H1 (cell line): ENCODE measurements around the gene CHRM4. TPM values are rescaled to one million over a fixed set of nuclear protein-coding genes. Genes with fewer than 3 reads are reported as not detected.
A peak's percentile ranks its signal among the peaks of the same experiment; 100 is the strongest.

Source experiments
- CTCF ChIA-PET: fragments of 300-600 bp; sonication (Branson Sonifier 250); formaldehyde crosslinking; loops from one replicate; lab custom pipeline; 2021; ENCODE audit not compliant: partially characterized antibody; lab: Charles Lee
- POLR2A ChIA-PET: fragments of 300-600 bp; sonication (Branson Sonifier 250); formaldehyde crosslinking; loops from one replicate; lab custom pipeline; 2021; ENCODE audit warnings: inconsistent platforms; ENCODE audit not compliant: partially characterized antibody; lab: Charles Lee
- DNase-seq, 2 experiments: peaks; one replicate each; pipeline versions ENCODE4 v3.0.0 to v3.0.0-alpha.2; 2010 to 2022; ENCODE audit warnings: low spot score in 2 of 2, low read depth in 1 of 2, mixed read lengths in 1 of 2
- FAIRE-seq: peaks from 2 replicates; lab custom pipeline; 2011; peaks lifted over from hg19 to GRCh38; lab: Jason Lieb, UNC
- H2AFZ ChIP-seq: 2 replicates; pipeline ENCODE4 v1.8.1; 2012; ENCODE audit warnings: low read length, inconsistent platforms
- H2AK5ac ChIP-seq: 2 replicates; pipeline ENCODE4 v1.6.1; 2013; ENCODE audit warnings: low read depth, low read length
- H2BK120ac ChIP-seq: replicated peaks from 2 replicates; pipeline ENCODE3; 2013; ENCODE audit warnings: low read depth, low read length, inconsistent platforms
- H2BK12ac ChIP-seq: 2 replicates; pipeline ENCODE4 v1.6.1; 2013; ENCODE audit warnings: low read depth, low read length
- H2BK15ac ChIP-seq: 2 replicates; pipeline ENCODE4 v1.6.1; 2013; ENCODE audit warnings: low read length
- H2BK20ac ChIP-seq: 2 replicates; pipeline ENCODE4 v1.6.1; 2013; ENCODE audit warnings: low read length
- H2BK5ac ChIP-seq: 2 replicates; pipeline ENCODE4 v1.6.1; 2013; ENCODE audit warnings: low read depth, low read length
- H3K14ac ChIP-seq: 2 replicates; pipeline ENCODE4 v1.6.1; 2013; ENCODE audit warnings: inconsistent platforms; ENCODE audit not compliant: insufficient read length
- H3K18ac ChIP-seq: 2 replicates; pipeline ENCODE4 v1.6.1; 2013; ENCODE audit warnings: low read length; ENCODE audit errors: extremely low read depth
- H3K23ac ChIP-seq: 2 replicates; pipeline ENCODE4 v1.6.1; 2013; ENCODE audit warnings: inconsistent platforms; ENCODE audit not compliant: insufficient read length
- H3K23me2 ChIP-seq: 2 replicates; pipeline ENCODE4 v1.6.1; 2013; ENCODE audit warnings: low read depth, low read length
- H3K27ac ChIP-seq: 2 replicates; pipeline ENCODE4 v1.6.1; 2011; ENCODE audit warnings: low read depth, low read length, inconsistent platforms
- H3K27me3 ChIP-seq, 4 experiments: replicated peaks in 1 of 4; 1 replicate in 1 of 4; 2 replicates in 3 of 4; pipeline versions ENCODE4 v1.6.1 to v1.8.1; 2011 to 2013; ENCODE audit warnings: low read length in 3 of 4, mild to moderate bottlenecking in 3 of 4, inconsistent platforms in 2 of 4, mixed read lengths in 2 of 4, moderate library complexity in 1 of 4; ENCODE audit not compliant: control insufficient read depth in 3 of 4, insufficient read depth in 3 of 4; ENCODE audit errors: extremely low read depth in 1 of 4
- H3K36me3 ChIP-seq, 4 experiments: 2 replicates each; pipeline versions ENCODE4 v1.6.1 to v1.8.1; 2011 to 2013; ENCODE audit warnings: mild to moderate bottlenecking in 4 of 4, low read length in 3 of 4, moderate library complexity in 2 of 4, control low read depth in 1 of 4, inconsistent platforms in 1 of 4; ENCODE audit not compliant: insufficient read depth in 4 of 4, control insufficient read depth in 2 of 4
- H3K4ac ChIP-seq: replicated peaks from 2 replicates; pipeline ENCODE3; 2013; ENCODE audit warnings: low read length, low read depth, mixed read lengths, inconsistent platforms; ENCODE audit not compliant: insufficient read length
- H3K4me1 ChIP-seq, 4 experiments: replicated peaks in 1 of 4; 1 replicate in 1 of 4; 2 replicates in 3 of 4; pipeline versions ENCODE4 v1.6.1 to v1.8.1; 2011 to 2013; ENCODE audit warnings: low read length in 3 of 4, inconsistent platforms in 2 of 4, mixed read lengths in 1 of 4; ENCODE audit not compliant: insufficient read depth in 4 of 4, control insufficient read depth in 3 of 4
- H3K4me2 ChIP-seq, 2 experiments: 2 replicates each; pipeline versions ENCODE4 v1.6.1 to v1.8.1; 2011 to 2013; ENCODE audit warnings: low read depth in 2 of 2, low read length in 2 of 2, control low read depth in 1 of 2, inconsistent platforms in 1 of 2, mild to moderate bottlenecking in 1 of 2; ENCODE audit not compliant: insufficient read depth in 1 of 2
- H3K4me3 ChIP-seq, 4 experiments: fragments of 200-600, 300-600 bp in 1 of 4; sonication (generic), shearing (Covaris generic), sonication (Bioruptor Twin) in 1 of 4; 2 replicates each; pipeline versions ENCODE4 v1.5.1 to v1.8.1; 2011 to 2016; ENCODE audit warnings: low read length in 4 of 4, low read depth in 3 of 4, control low read depth in 2 of 4, inconsistent platforms in 2 of 4, mild to moderate bottlenecking in 2 of 4, mixed read lengths in 1 of 4, moderate library complexity in 1 of 4; ENCODE audit not compliant: insufficient read depth in 2 of 4; ENCODE audit errors: extremely low read depth in 1 of 4
- H3K56ac ChIP-seq: replicated peaks from 2 replicates; pipeline ENCODE3; 2013; ENCODE audit warnings: low read depth, mild to moderate bottlenecking, mixed read lengths, low read length, inconsistent platforms; ENCODE audit not compliant: insufficient read length
- H3K79me1 ChIP-seq: 2 replicates; pipeline ENCODE4 v1.6.1; 2013; ENCODE audit warnings: low read depth, low read length, control low read depth
- H3K79me2 ChIP-seq, 2 experiments: 2 replicates each; pipeline versions ENCODE4 v1.6.1 to v1.8.1; 2012 to 2013; ENCODE audit warnings: low read length in 2 of 2, mild to moderate bottlenecking in 2 of 2, inconsistent platforms in 1 of 2; ENCODE audit not compliant: insufficient read depth in 2 of 2, control insufficient read depth in 1 of 2
- H3K9ac ChIP-seq, 4 experiments: replicated peaks in 1 of 4; 1 replicate in 1 of 4; 2 replicates in 3 of 4; pipeline versions ENCODE4 v1.6.1 to v1.8.1; 2011 to 2013; ENCODE audit warnings: low read depth in 3 of 4, low read length in 3 of 4, control low read depth in 2 of 4, mild to moderate bottlenecking in 2 of 4, moderate library complexity in 2 of 4, inconsistent platforms in 1 of 4; ENCODE audit errors: extremely low read depth in 1 of 4
- H3K9me3 ChIP-seq, 2 experiments: 2 replicates each; pipeline versions ENCODE4 v1.6.1 to v1.8.1; 2012 to 2013; ENCODE audit warnings: mild to moderate bottlenecking in 2 of 2, moderate library complexity in 2 of 2, control low read depth in 1 of 2, inconsistent platforms in 1 of 2, low read depth in 1 of 2, low read length in 1 of 2, mixed read lengths in 1 of 2; ENCODE audit not compliant: insufficient read depth in 2 of 2
- H4K20me1 ChIP-seq, 2 experiments: replicated peaks in 1 of 2; 2 replicates each; pipeline versions ENCODE3 to v1.8.1; 2011 to 2013; ENCODE audit warnings: inconsistent platforms in 2 of 2, low read length in 2 of 2, mild to moderate bottlenecking in 1 of 2; ENCODE audit not compliant: insufficient read depth in 2 of 2, control insufficient read depth in 1 of 2
- H4K5ac ChIP-seq: 2 replicates; pipeline ENCODE4 v1.6.1; 2013; ENCODE audit warnings: low read length, low read depth, mixed read lengths, inconsistent platforms; ENCODE audit not compliant: insufficient read length
- H4K8ac ChIP-seq: 2 replicates; pipeline ENCODE4 v1.8.0; 2013; ENCODE audit warnings: mild to moderate bottlenecking, moderate library complexity, low read length, inconsistent platforms; ENCODE audit not compliant: insufficient read depth; ENCODE audit errors: extremely low read depth
- H4K91ac ChIP-seq: replicated peaks from 2 replicates; pipeline ENCODE3; 2013; ENCODE audit warnings: low read length, mixed read lengths, inconsistent platforms; ENCODE audit not compliant: insufficient read length
- BRCA1 ChIP-seq: IDR thresholded peaks from 2 replicates; pipeline ENCODE4 v1.6.1; 2012; ENCODE audit warnings: low read depth, low read length, improper control_type of control experiment
- CBX5 ChIP-seq: fragments of 300-800, 300-1000 bp; sonication (generic); IDR thresholded peaks from 2 replicates; pipeline ENCODE4 v1.7.1; 2016; ENCODE audit warnings: antibody characterized with exemption, low read length, low read depth
- CEBPB ChIP-seq: IDR thresholded peaks from 2 replicates; pipeline ENCODE4 v1.6.1; 2012; ENCODE audit warnings: low read depth, low read length
- EGR1 ChIP-seq: IDR thresholded peaks from 2 replicates; pipeline ENCODE4 v1.6.1; 2011; ENCODE audit warnings: low read depth, low read length, borderline replicate concordance
- GABPA ChIP-seq: IDR thresholded peaks from 2 replicates; pipeline ENCODE4 v1.6.1; 2011; ENCODE audit warnings: mild to moderate bottlenecking, low read length, moderate library complexity, borderline replicate concordance; ENCODE audit not compliant: insufficient read depth
- JUN ChIP-seq: IDR thresholded peaks from 2 replicates; pipeline ENCODE4 v1.6.1; 2011; ENCODE audit warnings: low read depth, mild to moderate bottlenecking, improper control_type of control experiment, low read length
- KDM1A ChIP-seq: fragments of 200-600, 300-600 bp; sonication (generic); IDR thresholded peaks from 2 replicates; pipeline ENCODE4 v1.7.1; 2016; ENCODE audit warnings: mild to moderate bottlenecking, low read length, borderline replicate concordance
- KDM5A ChIP-seq: fragments of 200-600 bp; IDR thresholded peaks from 2 replicates; pipeline ENCODE4 v1.7.1; 2012; ENCODE audit warnings: mild to moderate bottlenecking, low read length, inconsistent platforms, mixed read lengths
- NANOG ChIP-seq: IDR thresholded peaks from 2 replicates; pipeline ENCODE4 v1.6.1; 2011; ENCODE audit warnings: low read length, low read depth, mild to moderate bottlenecking, inconsistent platforms; ENCODE audit not compliant: insufficient read depth, poor library complexity, severe bottlenecking
- POLR2A ChIP-seq, 2 experiments: IDR thresholded peaks; 1 replicate in 1 of 2; 2 replicates in 1 of 2; pipeline ENCODE4 v1.6.1; 2011; ENCODE audit warnings: low read depth in 2 of 2, low read length in 2 of 2, mild to moderate bottlenecking in 2 of 2; ENCODE audit errors: control extremely low read depth in 1 of 2
- SIN3A ChIP-seq, 2 experiments: IDR thresholded peaks in 1 of 2; conservative IDR thresholded peaks in 1 of 2; 2 replicates each; pipeline ENCODE4 v1.6.1; 2011 to 2012; ENCODE audit warnings: low read length in 2 of 2, improper control_type of control experiment in 1 of 2, low read depth in 1 of 2, mild to moderate bottlenecking in 1 of 2
- SUZ12 ChIP-seq: fragments of 200-600 bp; sonication (generic); IDR thresholded peaks from 2 replicates; pipeline ENCODE4 v1.6.1; 2012; ENCODE audit warnings: mild to moderate bottlenecking, inconsistent platforms, low read length, moderate library complexity, mixed read lengths
- WGBS, 2 experiments: shearing (Covaris generic) in 1 of 2; methylation state at CpG; one replicate each; pipeline versions ENCODE4 v1.1.6 to v1.1.7; 2013 to 2015; ENCODE audit warnings: low lambda C conversion rate in 2 of 2, mixed read lengths in 2 of 2, inconsistent platforms in 1 of 2, low coverage in 1 of 2, missing lambda C conversion rate in 1 of 2; ENCODE audit not compliant: insufficient replicate concordance in 2 of 2, insufficient coverage in 1 of 2, insufficient read length in 1 of 2; ENCODE audit errors: extremely low coverage in 1 of 2, missing lambda C conversion rate in 1 of 2; 5-methylcytosine and 5-hydroxymethylcytosine counted together
- polyA plus RNA-seq, 7 experiments: library from polyadenylated mRNA; depleted of rRNA in 3 of 7; stranded (reverse) in 5 of 7; unstranded in 2 of 7; fragments of >200 nt in 5 of 7; fragments of 200-250 nt in 2 of 7; gene quantifications; 1 replicate in 5 of 7; 2 replicates in 1 of 7; 4 replicates in 1 of 7; pipeline versions ENCODE4 v1.2.1 to v1.2.3, GENCODE V29; 2011 to 2013; ENCODE audit warnings: missing spikeins in 2 of 7, mixed read lengths in 2 of 7
- total RNA-seq: library from RNA; stranded (reverse); fragmentation: NEBNext Ultra II Directional; extraction: Animal tissue kit (Norgen Biotek cat#: 25700); gene quantifications from 2 replicates; pipeline ENCODE4 v1.2.1, GENCODE V29; 2021

CHRM4 gene
- total and polyA plus RNA-seq, 2 of the 8 experiments (the other 6 are each of a cell fraction or from before 2014, with no cell fraction given) = 1.1 to 1.3 TPM

- H3K18ac ChIP-seq = peak overlapping the region; percentile 66
- WGBS, 2 experiments = 73% methylated on average over 11 of the region's 11 CpGs; no CpG with 5 or more reads in 1 of the 2 experiments
- peak overlapping the region; percentile 91 for H2AK5ac ChIP-seq
- H3K36me3 ChIP-seq = no peaks in the 10 kb centered on the region
- POLR2A ChIA-PET = interaction anchor here (0.7 to 1.6 kb wide), 4 partner anchors 10 to 41 kb away, joined by 3 to 5 read pairs (median 4); no protein-coding TSS in a partner anchor
- no peaks in the 10 kb centered on the region for H3K9me3 ChIP-seq
- H3K79me1 ChIP-seq = 0 out of 2 replicates have a peak, but pooled peaks cover under 1% of the 10 kb centered on the region
- peak overlapping the region; percentile 51 for H2BK120ac ChIP-seq
- H3K4me2 ChIP-seq = 0 out of 4 replicates have a peak overlapping the region, but pooled peaks of 1 of the 2 experiments have one; percentile 19
- no peak overlapping the region for H3K27ac ChIP-seq
- H4K91ac ChIP-seq = peak overlapping the region; percentile 61
- peaks cover 25 to 57% (median 51%) of the 10 kb centered on the region in 4 experiments for H3K4me1 ChIP-seq
- no peak overlapping the region for H3K14ac ChIP-seq
- FAIRE-seq = no peak
- H3K27me3 ChIP-seq = peaks cover 14 to 36% (median 35%) of the 10 kb centered on the region in 4 experiments
- H3K9ac ChIP-seq = no peak overlapping the region
- no peak overlapping the region for H3K23ac ChIP-seq
- H3K4ac ChIP-seq = peak overlapping the region; percentile 4
- H4K20me1 ChIP-seq = no peaks in the 10 kb centered on the region
- peak overlapping the region; percentile 84; the same call in 1 of the 2 replicates for H2BK5ac ChIP-seq
- no peak overlapping the region for H2AFZ ChIP-seq
- DNase-seq = no peak
- H4K8ac ChIP-seq = no peak overlapping the region
- CTCF ChIA-PET = interaction anchor here (1.1 to 42.5 kb wide), 5 partner anchors 21 to 96 kb away, joined by 3 to 1004 read pairs (median 7); partner anchors contain the start of genes DGKZ and MDK
- H2BK15ac ChIP-seq = peak overlapping the region; percentile 65; the same call in 1 of the 2 replicates
- peak overlapping the region; percentile 88 for H2BK20ac ChIP-seq
- H3K79me2 ChIP-seq = no peaks in the 10 kb centered on the region
- H2BK12ac ChIP-seq = peak overlapping the region; percentile 91
- H3K56ac ChIP-seq = no peak overlapping the region
- H3K23me2 ChIP-seq = peaks cover 8% of the 10 kb centered on the region; the same call in 1 of the 2 replicates
- H3K4me3 ChIP-seq = no peak overlapping the region
- H4K5ac ChIP-seq = no peak overlapping the region
- TF ChIP-seq CEBPB (no peak), KDM1A (no peak), NANOG (no peak), GABPA (no peak), JUN (no peak), CBX5 (no peak), SIN3A (conservative IDR thresholded peaks at IDR 0.05 in 1 of 2, IDR thresholded peaks at IDR 0.05 in 1 of 2; ENCODE audit: low read depth in 1 of 2, low read length in 2 of 2) (no peak), POLR2A (IDR thresholded peaks at IDR 0.05; ENCODE audit: control extremely low read depth in 1 of 2, low read depth in 2 of 2, low read length in 2 of 2) (no peak), KDM5A (no peak), EGR1 (no peak), SUZ12 (no peak), BRCA1 (no peak)
Observed at GRCh38 chr11:46335890-46336562, 55.5 kb downstream of the CHRM4 start.
